KMS-11 (cell line): ENCODE results near the gene ZBTB7C.

Source experiments
- H2AFZ ChIP-seq: fragments of 200-600 bp; sonication (generic); 2 replicates; pipeline ENCODE4 v1.6.1; 2016; ENCODE audit warnings: antibody characterized with exemption, mixed run types, low read depth
- H3K27ac ChIP-seq: fragments of 200-600 bp; sonication (generic); 2 replicates; pipeline ENCODE4 v1.6.1; 2016; ENCODE audit warnings: mild to moderate bottlenecking, mixed run types
- H3K27me3 ChIP-seq: fragments of 200-600 bp; sonication (generic); 2 replicates; pipeline ENCODE4 v1.6.1; 2017; ENCODE audit warnings: mild to moderate bottlenecking, low read depth, mixed run types, moderate library complexity; ENCODE audit not compliant: insufficient read depth
- H3K36me3 ChIP-seq: fragments of 200-600 bp; sonication (generic); 2 replicates; pipeline ENCODE4 v1.6.1; 2017; ENCODE audit warnings: mild to moderate bottlenecking, mixed run types; ENCODE audit not compliant: insufficient read depth
- H3K4me1 ChIP-seq: fragments of 200-600 bp; sonication (generic); 2 replicates; pipeline ENCODE4 v1.6.1; 2016; ENCODE audit warnings: mild to moderate bottlenecking, low read depth, mixed run types; ENCODE audit not compliant: poor library complexity, severe bottlenecking
- H3K4me2 ChIP-seq: fragments of 200-600 bp; sonication (generic); 2 replicates; pipeline ENCODE4 v1.7.0; 2016; ENCODE audit warnings: mild to moderate bottlenecking, mixed run types
- H3K4me3 ChIP-seq: fragments of 200-600 bp; sonication (generic); IDR thresholded peaks from 2 replicates; pipeline ENCODE4 v1.6.1; 2017; ENCODE audit warnings: low read depth, low read length, mixed read lengths; ENCODE audit not compliant: insufficient read depth
- H3K79me2 ChIP-seq: fragments of 200-600 bp; sonication (generic); 2 replicates; pipeline ENCODE4 v1.6.1; 2016; ENCODE audit warnings: low read depth, mixed run types; ENCODE audit not compliant: insufficient read depth
- H3K9ac ChIP-seq: fragments of 200-600 bp; sonication (generic); 2 replicates; pipeline ENCODE4 v1.6.1; 2016; ENCODE audit warnings: mild to moderate bottlenecking, mixed run types
- H4K20me1 ChIP-seq: fragments of 200-600 bp; sonication (generic); 2 replicates; pipeline ENCODE4 v1.6.1; 2016; ENCODE audit warnings: mild to moderate bottlenecking, mixed run types; ENCODE audit not compliant: insufficient read depth
- TF ChIP-seq, protein P1 (sequence below): fragments of 200-600 bp; sonication (generic); conservative IDR thresholded peaks from 2 replicates; pipeline ENCODE4 v1.6.1; 2017; ENCODE audit warnings: low read depth, mild to moderate bottlenecking, antibody characterized with exemption, low read length, moderate library complexity, mixed read lengths

The ZBTB7C gene

DNA sequence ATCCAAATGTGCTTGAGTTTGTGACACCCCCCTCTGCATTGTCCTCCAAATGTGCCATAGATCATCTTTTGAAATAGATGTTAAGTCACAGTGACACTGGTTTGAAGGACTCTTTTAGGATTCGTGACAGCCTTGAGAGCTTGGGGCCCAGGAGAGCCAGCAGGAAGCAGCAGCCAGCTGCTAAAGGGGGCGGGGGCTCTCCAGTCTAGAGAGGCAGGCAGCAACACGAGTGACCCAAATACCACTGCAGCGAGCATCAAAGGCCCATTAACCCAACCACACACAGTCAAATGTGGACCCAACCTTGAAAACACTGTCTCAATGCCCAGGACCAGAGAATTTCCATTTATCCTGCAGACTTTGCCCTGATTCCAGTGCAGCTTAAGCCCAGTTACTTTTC is 75.6 kb downstream of the ZBTB7C start:
- no peaks in the 10 kb centered on the region for H3K36me3 ChIP-seq
- no peaks in the 10 kb centered on the region for H3K4me1 ChIP-seq
- no peak overlapping the region for H3K4me3 ChIP-seq
- H3K79me2 ChIP-seq = no peaks in the 10 kb centered on the region
- H2AFZ ChIP-seq = no peak overlapping the region
- H4K20me1 ChIP-seq = no peaks in the 10 kb centered on the region
- no peak overlapping the region for H3K27ac ChIP-seq
- H3K4me2 ChIP-seq = no peak overlapping the region
- no peak overlapping the region for H3K9ac ChIP-seq
- TF ChIP-seq, protein P1, sequence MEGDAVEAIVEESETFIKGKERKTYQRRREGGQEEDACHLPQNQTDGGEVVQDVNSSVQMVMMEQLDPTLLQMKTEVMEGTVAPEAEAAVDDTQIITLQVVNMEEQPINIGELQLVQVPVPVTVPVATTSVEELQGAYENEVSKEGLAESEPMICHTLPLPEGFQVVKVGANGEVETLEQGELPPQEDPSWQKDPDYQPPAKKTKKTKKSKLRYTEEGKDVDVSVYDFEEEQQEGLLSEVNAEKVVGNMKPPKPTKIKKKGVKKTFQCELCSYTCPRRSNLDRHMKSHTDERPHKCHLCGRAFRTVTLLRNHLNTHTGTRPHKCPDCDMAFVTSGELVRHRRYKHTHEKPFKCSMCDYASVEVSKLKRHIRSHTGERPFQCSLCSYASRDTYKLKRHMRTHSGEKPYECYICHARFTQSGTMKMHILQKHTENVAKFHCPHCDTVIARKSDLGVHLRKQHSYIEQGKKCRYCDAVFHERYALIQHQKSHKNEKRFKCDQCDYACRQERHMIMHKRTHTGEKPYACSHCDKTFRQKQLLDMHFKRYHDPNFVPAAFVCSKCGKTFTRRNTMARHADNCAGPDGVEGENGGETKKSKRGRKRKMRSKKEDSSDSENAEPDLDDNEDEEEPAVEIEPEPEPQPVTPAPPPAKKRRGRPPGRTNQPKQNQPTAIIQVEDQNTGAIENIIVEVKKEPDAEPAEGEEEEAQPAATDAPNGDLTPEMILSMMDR = no peak
- no peaks in the 10 kb centered on the region for H3K27me3 ChIP-seq

DNA sequence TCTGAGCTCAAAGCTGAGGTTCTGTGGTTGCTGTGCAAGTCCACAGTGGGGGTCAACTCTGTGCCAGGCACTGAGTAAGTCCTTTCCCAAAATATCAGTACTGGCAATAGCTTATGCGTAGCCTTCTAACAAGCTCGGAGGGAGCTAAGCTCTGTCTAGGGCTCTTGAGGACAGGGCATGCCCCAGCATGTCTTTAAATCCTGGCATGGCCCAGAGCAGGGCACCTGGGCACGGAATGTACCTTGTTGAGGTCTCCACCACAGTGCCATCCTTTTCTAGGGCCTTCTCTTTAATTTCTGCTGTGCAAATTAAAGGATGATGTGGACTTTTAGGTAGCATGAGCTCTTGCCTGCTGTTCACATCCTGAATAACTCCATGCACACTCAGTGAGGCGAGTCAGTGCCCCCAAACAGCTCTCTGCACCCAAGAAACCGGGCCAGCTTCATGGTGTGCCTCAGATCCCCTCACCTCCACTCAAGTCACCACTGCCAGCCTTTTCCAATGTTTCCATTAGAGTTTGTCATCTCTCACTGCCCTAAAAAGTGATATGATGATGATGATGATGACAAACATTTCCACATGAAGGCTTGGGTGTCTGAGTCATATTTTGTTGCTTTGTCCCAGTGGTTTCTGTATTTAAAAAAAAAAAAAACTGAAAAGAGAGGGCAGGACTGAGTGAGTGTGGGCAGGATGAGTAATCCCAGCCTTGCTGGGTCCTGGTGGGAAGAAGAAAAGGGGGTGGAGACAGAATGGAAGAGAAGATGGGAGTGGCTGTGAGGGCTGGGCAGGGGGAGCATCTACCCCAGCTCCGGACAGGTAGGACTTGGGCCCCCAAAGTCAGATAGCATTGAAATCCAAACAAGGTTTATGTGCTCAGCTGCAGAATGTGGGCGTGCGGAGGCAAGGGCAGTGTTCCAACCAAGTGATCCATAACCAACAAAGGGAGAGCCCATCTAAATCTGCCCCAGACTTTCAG is 78.9 kb downstream of the ZBTB7C start:
- Histone ChIP-seq H3K79me2 (no peaks in the 10 kb centered on the region), H3K27ac (no peak overlapping the region), H4K20me1 (no peaks in the 10 kb centered on the region), H3K4me3 (no peak overlapping the region), H2AFZ (no peak overlapping the region), H3K9ac (no peak overlapping the region), H3K36me3 (no peaks in the 10 kb centered on the region), H3K27me3 (no peaks in the 10 kb centered on the region), H3K4me1 (no peaks in the 10 kb centered on the region), H3K4me2 (no peak overlapping the region)
- TF ChIP-seq, protein P1 = no peak

DNA sequence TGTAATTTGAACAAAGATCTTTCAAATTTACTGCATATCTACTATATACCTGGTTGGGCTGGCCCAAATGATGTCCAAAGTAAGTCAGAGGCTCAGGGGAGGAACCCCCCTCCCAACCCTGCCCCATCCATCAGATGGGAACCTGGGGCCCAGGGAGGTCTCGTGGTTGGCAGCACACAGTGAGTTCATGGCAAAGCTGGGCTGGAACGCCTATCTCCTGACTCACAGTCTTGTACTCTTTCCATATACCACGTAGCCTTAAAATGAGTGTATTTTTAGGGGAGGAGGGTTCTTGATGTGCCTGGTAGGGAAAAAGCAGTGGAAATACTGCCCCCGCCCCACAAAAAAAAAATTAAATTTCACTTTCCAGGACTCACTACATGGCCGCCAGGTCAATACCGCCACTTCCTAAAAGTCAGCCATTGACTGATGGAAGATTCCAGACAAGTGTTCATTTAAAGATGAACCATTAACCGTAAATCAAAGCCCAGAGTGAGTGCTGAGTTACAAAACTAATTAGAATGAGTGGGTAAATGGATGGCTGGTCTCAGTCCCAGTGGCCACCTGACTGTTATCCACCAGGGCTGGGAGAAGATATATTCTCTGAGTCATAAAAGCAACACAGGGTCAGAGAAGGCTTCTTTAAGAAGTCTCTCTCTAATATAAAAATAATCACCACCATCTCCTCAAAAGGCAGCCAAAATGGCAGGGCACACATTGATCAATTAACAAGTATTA is 80.5 kb downstream of the ZBTB7C start:
- Histone ChIP-seq H4K20me1 (no peaks in the 10 kb centered on the region), H3K27me3 (no peaks in the 10 kb centered on the region), H3K4me2 (no peak overlapping the region), H3K36me3 (no peaks in the 10 kb centered on the region), H3K27ac (no peak overlapping the region), H2AFZ (no peak overlapping the region), H3K9ac (no peak overlapping the region), H3K79me2 (no peaks in the 10 kb centered on the region), H3K4me3 (no peak overlapping the region), H3K4me1 (no peaks in the 10 kb centered on the region)
- TF ChIP-seq, protein P1 = no peak

DNA sequence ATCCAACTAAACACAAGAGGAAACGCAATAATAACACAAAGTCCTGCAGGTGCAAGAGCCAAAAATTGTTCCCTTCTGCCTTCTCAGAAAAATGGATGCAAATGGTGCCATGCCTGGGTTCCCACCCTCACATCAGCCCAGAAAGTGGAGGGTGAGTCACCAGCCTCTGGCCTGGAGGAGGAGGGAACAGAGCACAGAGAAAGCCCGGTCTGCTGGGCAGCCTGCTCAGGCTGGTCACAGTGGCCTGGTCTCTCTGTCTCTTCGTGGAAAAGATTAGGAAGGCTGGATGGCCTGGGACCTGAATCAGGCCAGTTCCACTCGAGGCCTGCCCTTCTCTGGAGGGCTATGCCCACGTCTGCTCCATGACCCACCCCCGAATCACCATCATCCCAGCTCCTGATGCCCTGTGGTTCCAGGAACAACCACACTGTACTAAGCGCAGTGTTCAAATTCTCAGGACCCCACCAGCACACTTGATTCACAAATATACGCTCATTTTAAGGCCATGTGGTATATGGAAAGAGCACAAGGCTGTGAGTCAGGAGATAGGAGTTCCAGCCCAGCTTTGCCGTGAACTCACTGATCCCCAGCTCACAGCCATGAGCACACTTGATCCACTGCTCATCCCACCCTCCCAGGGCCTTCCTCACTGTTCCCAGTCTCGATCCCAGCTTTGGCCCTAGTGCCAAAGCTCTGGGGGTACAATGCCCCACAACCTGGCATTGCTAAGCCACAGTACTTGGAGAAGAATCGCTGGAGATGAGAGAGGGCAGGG is 82.1 kb downstream of the ZBTB7C start:
- H3K36me3 ChIP-seq = no peaks in the 10 kb centered on the region
- no peak overlapping the region for H3K27ac ChIP-seq
- H3K4me1 ChIP-seq = no peaks in the 10 kb centered on the region
- no peak overlapping the region for H3K4me3 ChIP-seq
- H3K4me2 ChIP-seq = no peak overlapping the region
- H3K79me2 ChIP-seq = no peaks in the 10 kb centered on the region
- H4K20me1 ChIP-seq = no peaks in the 10 kb centered on the region
- no peaks in the 10 kb centered on the region for H3K27me3 ChIP-seq
- TF ChIP-seq, protein P1 = no peak
- no peak overlapping the region for H2AFZ ChIP-seq
- no peak overlapping the region for H3K9ac ChIP-seq
